ENCODE results near the gene UBQLN1.
"Not testable (repeated sequence)": the region's sequence is repeated elsewhere in the genome, so short reads cannot be mapped to it uniquely, and the experiment has no call there.

The UBQLN1 gene

DNA sequence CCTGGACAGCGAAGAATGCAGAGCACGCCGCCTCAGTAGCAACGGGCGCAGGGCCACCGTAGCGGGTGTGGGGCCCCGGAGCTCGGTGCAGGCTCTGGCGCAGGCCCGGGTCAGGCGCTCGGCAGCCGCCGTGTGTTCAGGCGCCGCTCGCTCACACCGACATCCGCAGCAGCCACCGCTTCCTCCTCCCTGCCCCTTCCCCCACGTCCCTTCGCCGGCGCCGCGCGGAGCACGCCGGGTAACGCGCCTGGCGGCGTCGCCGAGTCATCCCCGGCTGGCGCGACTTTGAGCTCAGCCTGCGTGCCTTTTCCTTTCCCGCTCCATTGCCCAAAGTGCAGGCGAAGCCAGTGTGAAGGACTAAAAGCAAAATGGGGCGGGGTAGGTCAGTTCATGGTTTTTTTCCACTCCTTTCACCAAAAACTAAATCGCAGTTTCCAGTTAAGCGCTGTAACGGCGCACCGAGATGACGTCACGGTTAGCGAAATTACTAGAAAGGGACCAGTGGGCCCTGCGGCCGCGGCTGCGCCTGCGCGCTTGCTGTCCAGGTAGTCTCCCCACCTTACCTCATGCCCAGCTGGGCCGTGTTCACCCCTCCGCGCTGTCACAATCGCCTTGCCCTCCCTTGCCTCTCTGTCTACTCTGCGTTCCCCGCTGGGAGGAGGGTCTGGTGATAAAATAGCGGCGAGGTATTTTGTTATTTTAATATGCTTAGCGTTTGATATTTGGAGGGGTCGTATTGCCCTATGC lies at the start of gene UBQLN1:
Gene UBQLN1, minus strand, starts transcription at position 191 of the 747 bp plus-strand sequence. CDS start 279 bp downstream, outside the sequence.
- in situ Hi-C loops (cut with MboI; ENCODE audit: low sequenced_read_pairs): no loop called here

DNA sequence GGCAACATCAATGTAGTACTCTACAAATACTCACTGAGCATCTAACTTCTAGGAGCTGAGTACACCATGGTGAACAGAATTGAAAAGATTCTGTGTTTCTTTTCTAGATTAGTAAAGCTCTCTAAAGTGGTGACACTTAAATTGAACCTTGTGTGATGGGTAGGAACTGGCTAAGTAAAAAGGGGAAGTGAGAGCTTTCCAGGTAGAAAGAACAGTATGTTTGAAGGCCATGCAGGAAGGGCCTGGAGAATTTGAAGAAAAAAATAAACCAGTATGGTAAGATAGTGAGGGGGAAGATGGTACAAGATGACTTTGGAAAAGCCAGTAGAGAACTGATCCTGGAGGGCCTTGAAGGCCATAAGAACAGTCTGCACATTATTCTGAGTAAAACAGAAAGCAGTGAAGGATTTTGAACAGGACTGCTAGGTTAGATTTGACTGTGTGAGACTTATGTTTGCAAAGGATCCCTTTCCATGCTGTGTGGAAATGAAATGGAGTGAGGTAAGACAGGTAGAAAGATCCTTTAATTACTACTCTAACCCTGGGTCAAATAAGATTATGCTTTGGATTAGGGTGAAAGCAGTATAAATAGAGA lies 46.7 kb upstream of the UBQLN1 start:
- in situ Hi-C loops (cut with MboI; ENCODE audit: low sequenced_read_pairs): no loop called here

DNA sequence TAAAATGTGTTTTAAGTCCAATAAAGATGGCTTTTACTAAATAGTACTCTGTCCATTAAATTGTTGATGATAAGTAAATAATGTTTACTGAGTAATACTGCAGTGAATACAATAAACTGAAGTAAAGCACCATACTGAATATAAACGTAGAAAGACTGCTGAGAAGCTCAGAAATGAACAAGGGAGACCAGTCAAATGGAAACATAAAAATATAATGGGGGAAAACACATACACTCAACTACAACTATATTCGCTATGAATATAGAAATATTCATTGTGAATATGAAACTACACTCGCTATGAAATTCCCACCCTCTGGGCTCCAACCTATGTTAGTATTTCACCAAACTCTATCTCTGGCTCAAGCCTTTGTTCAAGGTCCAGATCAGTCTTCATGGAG lies 41.9 kb upstream of the UBQLN1 start:
- in situ Hi-C loops (cut with MboI; ENCODE audit: low sequenced_read_pairs): no loop called here

DNA sequence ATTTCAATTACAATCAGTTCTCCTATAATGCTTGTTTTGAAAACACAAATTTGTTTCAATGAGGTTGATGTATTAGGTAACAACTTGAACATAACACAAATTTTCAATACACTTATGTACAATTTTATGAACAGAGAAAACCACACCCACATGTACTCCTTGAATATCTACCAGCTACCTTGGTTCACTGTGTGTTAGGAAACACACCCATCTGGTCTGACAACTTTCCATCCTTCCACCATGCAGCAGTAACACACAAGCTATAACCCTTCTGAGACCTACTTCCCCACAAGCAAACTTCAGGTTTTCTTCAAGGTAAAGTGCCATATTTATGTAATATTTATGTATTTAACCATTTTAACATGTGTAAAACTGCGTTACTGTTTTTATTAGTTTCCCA lies 36.4 kb upstream of the UBQLN1 start:
- in situ Hi-C loops (cut with MboI; ENCODE audit: low sequenced_read_pairs): no loop called here

DNA sequence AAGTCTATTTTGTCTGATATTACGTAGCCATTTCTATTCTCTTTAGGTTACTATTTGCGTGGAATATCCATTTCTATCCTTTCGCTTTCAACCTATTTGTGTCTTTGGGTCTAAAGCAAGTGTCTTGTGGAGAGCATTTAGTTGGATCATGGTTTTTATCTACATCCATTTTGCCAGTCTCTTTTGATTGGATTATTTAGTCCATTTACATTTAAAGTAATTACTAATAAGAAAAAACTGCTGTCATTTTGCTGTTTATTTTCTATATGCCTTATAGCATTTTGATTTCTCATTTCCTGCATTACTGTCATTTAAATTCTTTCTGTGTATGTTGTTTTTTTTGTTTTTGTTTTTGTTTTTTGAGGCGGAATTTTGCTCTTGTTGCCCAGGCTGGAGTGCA lies 26.0 kb upstream of the UBQLN1 start:
- in situ Hi-C loops (cut with MboI; ENCODE audit: low sequenced_read_pairs): no loop called here

DNA sequence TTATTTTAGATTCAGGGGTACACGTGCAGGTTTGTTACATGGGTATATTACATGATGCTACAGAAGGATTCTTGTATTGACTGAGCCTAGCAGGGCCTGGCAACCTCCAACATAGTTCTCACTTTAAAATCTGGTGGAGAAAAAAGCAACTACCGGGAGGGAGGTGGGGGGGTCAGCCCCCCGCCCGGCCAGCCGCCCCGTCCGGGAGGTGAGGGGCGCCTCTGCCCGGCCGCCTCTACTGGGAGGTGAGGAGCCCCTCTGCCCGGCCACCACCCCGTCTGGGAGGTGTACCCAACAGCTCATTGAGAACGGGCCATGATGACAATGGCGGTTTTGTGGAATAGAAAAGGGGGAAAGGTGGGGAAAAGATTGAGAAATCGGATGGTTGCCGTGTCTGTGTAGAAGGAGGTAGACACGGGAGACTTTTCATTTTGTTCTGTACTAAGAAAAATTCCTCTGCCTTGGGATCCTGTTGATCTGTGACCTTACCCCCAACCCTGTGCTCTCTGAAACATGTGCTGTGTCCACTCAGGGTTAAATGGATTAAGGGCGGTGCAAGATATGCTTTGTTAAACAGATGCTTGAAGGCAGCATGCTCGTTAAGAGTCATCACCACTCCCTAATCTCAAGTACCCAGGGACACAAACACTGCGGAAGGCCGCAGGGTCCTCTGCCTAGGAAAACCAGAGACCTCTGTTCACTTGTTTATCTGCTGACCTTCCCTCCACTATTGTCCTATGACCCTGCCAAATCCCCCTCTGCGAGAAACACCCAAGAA lies 21.0 kb upstream of the UBQLN1 start:
- in situ Hi-C loops (cut with MboI; ENCODE audit: low sequenced_read_pairs): not testable (repeated sequence)

DNA sequence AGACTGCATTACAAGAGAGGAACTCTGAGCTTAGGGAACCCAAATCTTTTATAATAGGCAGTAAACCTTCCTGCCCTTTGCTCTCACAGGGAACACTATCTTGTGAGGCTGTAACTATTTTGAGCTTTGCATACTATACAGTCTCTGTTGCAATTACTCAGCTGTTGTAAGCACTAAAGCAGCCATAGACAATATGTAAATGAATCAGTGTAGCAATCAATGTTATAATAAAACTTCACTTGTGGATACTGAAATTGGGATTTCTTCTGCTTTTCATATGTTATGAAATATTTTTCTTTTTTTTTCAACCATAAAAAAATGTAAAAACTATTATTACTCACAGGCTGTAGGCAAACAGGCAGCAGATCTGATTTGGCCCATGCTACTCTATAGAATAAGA lies 16.7 kb upstream of the UBQLN1 start:
- in situ Hi-C loops (cut with MboI; ENCODE audit: low sequenced_read_pairs): no loop called here

DNA sequence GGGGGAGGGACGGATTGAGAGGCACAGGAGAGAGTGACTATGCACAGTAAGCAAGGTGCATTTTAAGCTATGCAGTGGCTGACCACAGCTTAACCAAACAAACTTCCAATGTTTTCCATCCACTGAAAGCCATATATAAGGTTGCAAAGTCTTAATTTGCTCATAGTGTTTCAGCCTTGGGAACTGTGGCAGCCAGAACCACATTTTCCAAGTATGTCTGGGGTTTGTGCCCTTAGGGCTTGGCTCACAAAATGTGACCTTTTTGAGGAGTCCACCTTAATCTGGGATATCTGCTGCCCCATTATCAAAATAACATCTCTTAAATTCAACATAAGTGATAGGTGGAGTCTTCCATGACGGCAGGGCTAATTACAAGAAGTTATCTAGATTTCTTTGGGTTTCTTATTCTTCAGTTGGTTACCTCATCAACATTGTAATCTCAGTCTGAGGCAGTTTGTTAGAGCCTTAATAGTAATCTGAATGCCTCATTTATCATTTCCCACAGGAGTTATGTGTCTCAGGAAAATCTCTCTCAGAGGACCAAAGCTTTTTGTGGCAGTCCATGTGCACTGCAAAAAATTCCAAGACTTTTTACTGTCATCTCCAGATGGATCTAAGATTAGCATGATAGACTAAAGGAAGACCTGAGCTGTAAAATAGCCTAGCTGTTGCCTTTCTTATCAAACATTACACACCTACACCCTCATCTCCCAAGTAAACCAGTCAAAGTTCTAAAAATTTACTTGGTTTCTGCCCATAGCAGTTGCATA lies 15.2 kb upstream of the UBQLN1 start:
- in situ Hi-C loops (cut with MboI; ENCODE audit: low sequenced_read_pairs): no loop called here

DNA sequence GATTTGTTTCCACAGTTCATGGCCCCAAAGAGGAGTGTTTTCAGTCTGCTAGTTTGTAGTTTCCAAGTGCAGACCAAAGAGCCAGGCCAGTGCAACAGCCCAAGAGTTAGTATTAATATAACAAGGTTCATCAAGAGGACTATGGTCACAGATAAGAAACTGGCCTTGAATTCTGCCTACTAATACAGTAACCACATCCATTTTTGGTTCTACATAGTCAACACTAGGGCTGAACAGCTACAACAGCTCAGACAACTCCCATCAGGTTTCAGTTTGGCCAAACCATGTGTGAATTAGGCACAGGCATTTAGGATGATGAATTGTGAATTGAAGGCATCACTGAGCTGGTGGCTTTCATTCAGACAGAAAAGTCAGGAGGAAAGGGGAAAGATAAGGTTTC lies 13.8 kb upstream of the UBQLN1 start:
- in situ Hi-C loops (cut with MboI; ENCODE audit: low sequenced_read_pairs): no loop called here

DNA sequence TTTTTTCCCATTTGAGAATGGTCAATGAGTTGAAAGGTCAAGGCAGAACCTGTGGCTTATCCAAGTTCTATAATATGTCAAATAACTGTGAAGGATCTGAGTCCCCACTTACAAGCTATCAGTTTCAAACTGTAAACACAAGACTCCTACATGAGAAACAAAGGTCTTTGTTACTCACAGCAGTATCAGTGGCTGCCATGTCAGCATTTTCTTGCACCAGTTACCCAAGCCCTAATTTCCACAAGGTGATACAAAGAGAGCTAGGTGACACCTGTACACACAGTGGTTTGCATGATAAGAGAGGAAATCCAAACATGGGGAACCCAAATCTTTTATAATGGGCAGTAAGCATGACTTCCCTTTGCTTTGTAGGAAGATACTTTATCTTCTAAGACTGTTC lies 8.0 kb upstream of the UBQLN1 start:
- in situ Hi-C loops (cut with MboI; ENCODE audit: low sequenced_read_pairs): no loop called here

DNA sequence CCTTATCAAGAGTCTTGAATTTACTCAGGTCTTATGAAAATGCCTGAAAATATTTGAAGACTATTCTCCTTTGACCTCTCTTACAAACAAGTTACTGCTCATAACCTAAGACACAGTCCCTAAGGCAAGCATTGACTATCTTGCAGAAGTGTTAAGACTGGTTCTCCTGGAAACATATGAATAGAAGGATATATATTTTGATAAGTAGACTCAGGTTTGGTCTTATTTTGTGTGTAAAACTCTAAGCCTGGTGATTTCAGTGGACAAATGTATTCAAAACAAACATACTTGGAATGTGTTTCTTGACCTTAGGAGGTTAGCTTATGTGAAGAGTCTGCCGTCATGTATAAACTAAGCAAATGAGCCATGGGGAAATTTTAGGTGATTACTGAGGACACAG lies 7.5 kb upstream of the UBQLN1 start:
- in situ Hi-C loops (cut with MboI; ENCODE audit: low sequenced_read_pairs): no loop called here

DNA sequence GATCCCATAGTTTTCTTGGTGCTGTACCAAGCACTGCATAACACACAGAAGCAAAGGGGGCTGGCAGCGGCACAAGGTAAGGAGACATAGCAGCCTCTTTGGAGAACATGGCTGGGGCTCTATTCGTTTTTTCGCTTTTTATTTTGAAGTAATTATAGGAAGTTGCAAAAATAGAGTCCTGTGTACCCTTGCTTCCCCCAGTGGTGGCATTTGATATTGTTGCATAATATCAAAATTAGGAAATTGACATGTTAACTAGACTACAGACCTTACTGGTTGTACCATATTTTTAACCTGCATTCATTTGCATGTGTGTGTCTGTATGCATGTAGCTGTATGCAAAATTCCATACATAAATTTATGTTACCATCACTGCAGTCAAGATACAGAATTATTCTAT lies 6.6 kb upstream of the UBQLN1 start:
- in situ Hi-C loops (cut with MboI; ENCODE audit: low sequenced_read_pairs): no loop called here

DNA sequence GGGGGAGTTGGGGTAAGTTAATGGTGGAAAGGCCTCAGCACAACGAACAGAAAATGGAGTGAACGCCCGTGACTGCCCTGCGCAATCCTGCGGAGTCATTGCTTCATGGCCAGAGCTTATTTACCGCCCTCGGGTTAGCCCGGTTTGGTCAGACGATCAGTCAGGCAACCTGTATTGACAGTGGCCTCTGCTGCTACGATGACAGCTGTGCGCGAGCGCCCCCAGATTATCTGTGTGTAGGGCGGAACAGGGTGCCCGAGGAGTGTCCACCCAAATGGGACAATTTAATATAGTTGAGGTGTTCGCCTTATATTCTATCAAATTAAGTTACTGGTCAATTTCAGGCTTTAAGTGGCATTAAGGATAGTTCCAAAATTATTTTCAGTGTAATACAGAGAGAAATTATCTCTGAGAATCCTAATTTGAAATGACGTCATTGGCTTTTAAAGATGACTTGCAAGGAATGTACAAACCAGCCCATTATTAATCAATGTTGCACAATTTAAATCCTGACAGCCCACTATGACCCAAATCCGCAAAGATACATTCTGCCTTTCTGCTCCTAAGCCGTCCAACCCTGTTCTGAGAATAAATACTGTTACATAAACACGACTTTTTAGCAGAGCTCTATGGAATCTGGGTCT lies 879 bp upstream of the UBQLN1 start:
- in situ Hi-C loops (cut with MboI; ENCODE audit: low sequenced_read_pairs): no loop called here

DNA sequence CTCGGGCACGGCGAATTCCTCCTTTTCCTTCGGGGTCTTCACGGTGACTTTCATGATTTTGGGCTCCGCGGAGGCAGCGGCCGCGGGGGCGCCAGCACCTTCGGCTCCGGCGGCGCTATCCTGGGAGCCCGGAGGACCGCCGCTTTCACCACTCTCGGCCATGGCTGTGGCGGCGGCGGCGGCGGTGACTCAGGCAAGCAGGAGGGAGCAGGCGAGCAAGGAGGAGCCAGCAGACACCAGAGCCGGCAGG lies 315 bp downstream of the UBQLN1 start:
- in situ Hi-C loops (cut with MboI; ENCODE audit: low sequenced_read_pairs): no loop called here

DNA sequence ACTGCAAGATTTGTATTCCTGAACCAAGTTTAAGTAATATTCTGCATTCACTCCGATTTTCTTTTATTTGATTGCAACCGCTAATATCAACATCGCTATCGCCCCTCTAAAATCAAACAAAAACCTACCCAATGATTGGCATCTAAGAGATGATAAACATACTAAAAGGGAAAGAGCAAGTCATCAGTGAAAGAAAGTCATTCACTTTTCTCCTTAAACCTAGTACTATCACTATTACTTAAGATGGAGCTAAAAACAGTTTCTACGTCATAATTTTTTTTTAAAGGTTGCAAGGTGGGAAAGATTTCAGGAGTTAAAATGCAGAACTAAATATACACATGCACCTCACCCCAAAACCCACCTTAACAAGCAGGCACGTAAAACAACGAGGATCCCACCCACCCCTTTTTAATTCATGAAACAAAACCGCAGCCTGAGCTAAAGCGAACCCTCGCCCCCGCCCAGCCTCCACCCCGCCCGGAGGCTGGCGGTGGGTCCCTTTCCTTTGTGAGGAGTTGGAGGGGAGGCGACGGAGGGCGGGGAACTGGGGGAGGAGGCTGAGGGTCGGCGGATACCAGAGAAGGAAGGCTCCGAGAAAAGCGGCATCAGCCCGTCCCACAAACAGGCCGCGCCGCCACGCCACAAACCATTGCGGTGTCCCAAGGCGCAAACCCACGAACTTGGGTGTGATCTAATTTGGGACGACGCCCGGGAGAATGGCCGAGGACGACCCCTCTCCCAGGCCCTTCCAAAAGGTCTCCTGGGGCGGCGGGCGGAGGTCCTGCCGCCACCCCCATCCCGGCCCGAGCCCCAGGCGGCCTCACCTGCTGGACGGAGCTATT lies 861 bp downstream of the UBQLN1 start:
- in situ Hi-C loops (cut with MboI; ENCODE audit: low sequenced_read_pairs): no loop called here

DNA sequence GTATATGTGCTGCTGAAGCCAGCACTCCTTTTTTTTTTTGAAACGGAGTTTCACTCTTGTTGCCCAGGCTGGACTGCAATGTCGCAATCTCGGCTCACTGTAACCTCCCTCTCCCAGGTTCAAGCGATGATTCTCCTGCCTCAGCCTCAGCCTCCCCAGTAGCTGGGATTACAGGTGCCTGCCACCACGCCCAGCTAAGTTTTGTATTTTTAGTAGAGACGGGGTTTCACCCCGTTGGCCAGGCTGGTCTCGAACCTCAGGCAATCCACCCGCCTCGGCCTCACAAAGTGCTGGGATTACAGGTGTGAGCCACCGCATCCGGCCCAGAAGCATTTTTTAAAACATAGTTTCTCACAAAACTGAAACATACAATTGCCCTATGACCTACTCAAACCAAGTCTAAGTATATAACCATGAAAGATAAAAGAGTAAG lies 2.5 kb downstream of the UBQLN1 start:
- in situ Hi-C loops (cut with MboI; ENCODE audit: low sequenced_read_pairs): not testable (repeated sequence)

DNA sequence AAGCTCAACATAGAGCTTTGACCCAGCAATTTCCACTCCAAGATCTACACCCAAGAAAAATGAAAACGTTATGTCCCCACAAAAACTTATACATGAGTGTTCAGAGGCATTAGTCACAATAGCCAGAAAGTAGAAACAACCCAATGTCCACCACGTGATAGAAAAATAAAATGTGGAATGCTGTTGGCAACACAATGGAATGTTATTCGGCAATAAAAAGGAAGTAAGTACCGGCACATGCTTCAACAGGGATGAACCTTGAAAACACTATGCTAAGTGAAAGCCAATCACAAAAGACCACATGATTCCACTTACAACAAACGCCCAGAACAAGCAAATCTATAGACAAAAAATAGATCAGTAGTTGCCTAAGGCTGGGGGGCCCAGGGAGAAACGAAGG lies 6.0 kb downstream of the UBQLN1 start:
- in situ Hi-C loops (cut with MboI; ENCODE audit: low sequenced_read_pairs): no loop called here

DNA sequence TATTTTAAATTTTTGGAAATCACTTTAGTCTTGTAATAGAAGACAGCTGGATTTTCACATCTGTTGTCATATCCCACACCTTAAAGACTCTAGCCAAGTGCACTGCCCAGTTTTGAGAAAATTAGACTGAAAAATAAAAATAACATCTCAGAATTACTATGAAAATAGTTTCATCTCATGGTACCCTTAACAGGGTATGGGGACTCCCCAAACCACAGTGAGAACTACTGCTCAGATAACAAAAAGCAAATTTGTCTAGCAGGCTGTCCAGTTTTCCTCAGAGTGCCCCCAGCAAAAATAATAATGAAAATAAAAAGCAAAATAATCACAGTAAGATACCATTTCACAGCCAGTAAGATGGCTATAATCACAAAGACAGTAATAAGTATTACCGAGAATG lies 6.5 kb downstream of the UBQLN1 start:
- in situ Hi-C loops (cut with MboI; ENCODE audit: low sequenced_read_pairs): no loop called here

DNA sequence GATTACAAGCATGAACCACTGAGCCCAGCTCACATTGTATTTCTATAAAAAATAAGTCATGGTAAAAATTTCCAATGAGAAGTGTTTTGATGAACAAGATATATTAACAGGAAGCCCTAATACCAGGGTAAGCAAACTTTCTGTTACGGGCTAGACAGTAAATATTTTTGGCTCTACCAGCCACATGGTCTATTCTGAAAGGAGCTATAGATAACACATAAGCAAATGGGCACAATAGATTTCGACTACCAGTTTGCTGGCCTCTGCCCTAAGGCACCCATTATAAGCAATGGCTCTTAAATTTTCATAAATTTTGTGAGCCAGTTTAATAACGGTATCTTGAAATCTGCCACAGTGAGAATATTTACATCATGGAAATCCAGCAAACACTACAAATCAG lies 8.1 kb downstream of the UBQLN1 start:
- in situ Hi-C loops (cut with MboI; ENCODE audit: low sequenced_read_pairs): no loop called here

DNA sequence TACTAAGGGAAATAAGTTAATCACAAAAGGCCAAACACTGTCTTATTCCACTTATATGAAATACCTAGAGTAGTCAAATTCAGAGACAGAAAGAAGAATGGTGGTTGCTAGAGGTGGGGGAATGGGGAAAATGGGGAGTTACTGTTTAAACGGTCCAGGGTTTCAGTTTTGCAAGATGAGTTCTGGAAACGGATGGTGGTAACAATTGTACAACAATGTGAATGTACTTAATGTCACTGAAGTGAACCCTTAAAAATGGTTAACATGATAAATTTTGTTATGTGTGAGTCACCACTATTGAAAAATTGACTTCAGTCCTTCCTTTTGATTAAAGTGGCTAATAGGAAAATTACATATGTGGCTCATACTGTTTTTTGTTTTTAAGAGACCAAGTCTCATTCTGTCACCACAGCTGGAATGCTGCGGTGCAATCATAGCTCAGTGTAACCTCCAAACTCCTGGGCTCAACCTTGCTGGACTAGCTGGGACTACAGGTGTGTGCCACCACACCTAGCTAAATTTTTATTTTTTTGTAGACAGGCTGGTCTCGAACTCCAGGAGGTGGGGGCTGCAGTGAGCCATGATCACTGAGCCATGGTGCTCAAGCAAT lies 8.7 kb downstream of the UBQLN1 start:
- in situ Hi-C loops (cut with MboI; ENCODE audit: low sequenced_read_pairs): no loop called here

All from HL-60/S4 treated with phorbol 12-myristate 13-acetate at 8.2 ng/mL for 4 days and 3 days (cell line).